WTC11 (cell line): ENCODE data around the gene TMEM154. TPM values are rescaled to one million over a fixed set of nuclear protein-coding genes. Genes with fewer than 3 reads are reported as not detected.

ENCODE experiments used
- ATAC-seq: fragments of 200-7000 bp; cut with Tn5 transposase; 2 replicates; pipeline ENCODE4 v1.10.0; 2021; ENCODE audit warnings: mild to moderate bottlenecking, moderate library complexity
- CTCF ChIA-PET: fragments of 300-600 bp; sonication (Branson Sonifier 250); formaldehyde crosslinking; loops from one replicate; lab custom pipeline; 2021; ENCODE audit warnings: antibody characterized with exemption; lab: Charles Lee
- POLR2A ChIA-PET: fragments of 350-600 bp; sonication (Branson Sonifier 250); formaldehyde crosslinking; loops from one replicate; lab custom pipeline; 2021; ENCODE audit warnings: antibody characterized with exemption; lab: Charles Lee
- DNase-seq: peaks from one replicate; pipeline ENCODE4 v3.0.0; 2021; ENCODE audit warnings: low spot score
- H3K27ac Mint-ChIP-seq: 2 replicates; pipeline ENCODE4 v1.8.0; 2021; ENCODE audit warnings: mixed read lengths
- H3K27me3 Mint-ChIP-seq: 2 replicates; pipeline ENCODE4 v1.8.0; 2021; ENCODE audit warnings: low read depth, mild to moderate bottlenecking, moderate library complexity, mixed read lengths
- H3K36me3 Mint-ChIP-seq: 2 replicates; pipeline ENCODE4 v1.8.0; 2021; ENCODE audit warnings: mixed read lengths
- H3K4me1 Mint-ChIP-seq: 2 replicates; pipeline ENCODE4 v1.8.0; 2022; ENCODE audit warnings: mixed read lengths
- H3K4me3 Mint-ChIP-seq: 2 replicates; pipeline ENCODE4 v1.8.0; 2021; ENCODE audit warnings: mild to moderate bottlenecking, moderate library complexity, mixed read lengths
- H3K9me3 Mint-ChIP-seq: 2 replicates; pipeline ENCODE4 v1.8.0; 2021; ENCODE audit warnings: mixed read lengths
- CREM ChIP-seq: sonication (generic); formaldehyde crosslinking; IDR thresholded peaks from 2 replicates; pipeline ENCODE4 v1.8.1; 2022; ENCODE audit warnings: mild to moderate bottlenecking, missing genetic modification reagents, moderate library complexity
- ESRRA ChIP-seq: sonication (generic); formaldehyde crosslinking; IDR thresholded peaks from 2 replicates; pipeline ENCODE4 v1.8.1; 2022; ENCODE audit warnings: mild to moderate bottlenecking, missing genetic modification reagents, borderline replicate concordance
- ETV6 ChIP-seq: sonication (generic); formaldehyde crosslinking; IDR thresholded peaks from 2 replicates; pipeline ENCODE4 v1.8.1; 2022; ENCODE audit warnings: mild to moderate bottlenecking, missing genetic modification reagents
- FOXP1 ChIP-seq: sonication (generic); formaldehyde crosslinking; IDR thresholded peaks from 2 replicates; pipeline ENCODE4 v1.8.0; 2022; ENCODE audit warnings: missing genetic modification reagents, mild to moderate bottlenecking, moderate library complexity, borderline replicate concordance
- FOXP4 ChIP-seq: sonication (generic); formaldehyde crosslinking; IDR thresholded peaks from 2 replicates; pipeline ENCODE4 v1.8.0; 2022; ENCODE audit warnings: mild to moderate bottlenecking, missing genetic modification reagents
- GABPB1 ChIP-seq: sonication (generic); formaldehyde crosslinking; IDR thresholded peaks from 2 replicates; pipeline ENCODE4 v1.8.1; 2023; ENCODE audit warnings: mild to moderate bottlenecking, missing genetic modification reagents
- GTF2I ChIP-seq: fragments of 250-450 bp; sonication (Bioruptor Pico); conservative IDR thresholded peaks from 2 replicates; pipeline ENCODE4 v1.4.0; 2021; ENCODE audit warnings: mild to moderate bottlenecking
- HMGXB4 ChIP-seq: sonication (generic); formaldehyde crosslinking; IDR thresholded peaks from 2 replicates; pipeline ENCODE4 v1.8.1; 2023; ENCODE audit warnings: mild to moderate bottlenecking, moderate library complexity, missing genetic modification reagents
- JUN ChIP-seq: sonication (generic); formaldehyde crosslinking; IDR thresholded peaks from 2 replicates; pipeline ENCODE4 v1.8.0; 2023; ENCODE audit warnings: mild to moderate bottlenecking, missing genetic modification reagents
- MAX ChIP-seq: sonication (generic); formaldehyde crosslinking; IDR thresholded peaks from 2 replicates; pipeline ENCODE4 v1.8.0; 2022; ENCODE audit warnings: mild to moderate bottlenecking, missing genetic modification reagents
- MXD4 ChIP-seq: fragments of 250-450 bp; sonication (Bioruptor Pico); IDR thresholded peaks from 2 replicates; pipeline ENCODE4 v1.8.0; 2021; ENCODE audit warnings: mild to moderate bottlenecking, moderate library complexity, borderline replicate concordance
- NR2C2 ChIP-seq: sonication (generic); formaldehyde crosslinking; IDR thresholded peaks from 2 replicates; pipeline ENCODE4 v1.8.0; 2022; ENCODE audit warnings: mild to moderate bottlenecking, missing genetic modification reagents
- ZBTB21 ChIP-seq: sonication (generic); formaldehyde crosslinking; IDR thresholded peaks from 2 replicates; pipeline ENCODE4 v1.8.1; 2023; ENCODE audit warnings: mild to moderate bottlenecking, missing genetic modification reagents, borderline replicate concordance
- ZNF138 ChIP-seq: sonication (generic); formaldehyde crosslinking; conservative IDR thresholded peaks from 2 replicates; pipeline ENCODE4 v1.8.1; 2022; ENCODE audit warnings: mild to moderate bottlenecking, moderate library complexity, missing genetic modification reagents
- ZNF232 ChIP-seq: sonication (generic); formaldehyde crosslinking; IDR thresholded peaks from 2 replicates; pipeline ENCODE4 v1.8.0; 2022; ENCODE audit warnings: mild to moderate bottlenecking, missing genetic modification reagents
- ZNF263 ChIP-seq: sonication (generic); formaldehyde crosslinking; IDR thresholded peaks from 2 replicates; pipeline ENCODE4 v1.8.1; 2022; ENCODE audit warnings: low read depth, mild to moderate bottlenecking, moderate library complexity, missing genetic modification reagents
- ZNF416 ChIP-seq: fragments of 250-450 bp; sonication (Bioruptor Pico); IDR thresholded peaks from 2 replicates; pipeline ENCODE4 v1.9.0; 2021; ENCODE audit warnings: mild to moderate bottlenecking, inconsistent platforms
- ZNF423 ChIP-seq: fragments of 250-450 bp; sonication (Bioruptor Pico); IDR thresholded peaks from 2 replicates; pipeline ENCODE4 v2.1.2; 2022; ENCODE audit warnings: mild to moderate bottlenecking, moderate library complexity
- ZNF425 ChIP-seq: fragments of 250-450 bp; sonication (Bioruptor Pico); conservative IDR thresholded peaks from 2 replicates; pipeline ENCODE4 v1.9.0; 2021; ENCODE audit warnings: mild to moderate bottlenecking
- ZNF512 ChIP-seq: sonication (generic); formaldehyde crosslinking; IDR thresholded peaks from 2 replicates; pipeline ENCODE4 v1.8.1; 2022; ENCODE audit warnings: missing genetic modification reagents, borderline replicate concordance
- ZSCAN18 ChIP-seq: fragments of 250-450 bp; sonication (Bioruptor Pico); IDR thresholded peaks from 2 replicates; pipeline ENCODE4 v2.1.2; 2022; ENCODE audit warnings: mild to moderate bottlenecking, moderate library complexity
- total RNA-seq: library from RNA; stranded (reverse); gene quantifications from 3 replicates; pipeline ENCODE4 v1.2.3, GENCODE V29; 2021

The TMEM154 gene
- total RNA-seq, 1 experiment from 2014 or later, result 2.1 TPM

- CTCF ChIA-PET, result no interaction called here
- no peak for DNase-seq
- H3K4me1 Mint-ChIP-seq, result peaks cover 8% of the 10 kb centered on the region
- no peaks in the 10 kb centered on the region for H3K36me3 Mint-ChIP-seq
- no peaks in the 10 kb centered on the region for H3K27me3 Mint-ChIP-seq
- no peak overlapping the region for H3K27ac Mint-ChIP-seq
- no peak overlapping the region for H3K4me3 Mint-ChIP-seq
- TF ChIP-seq GTF2I (no peak), JUN (no peak), ZSCAN18 (CRISPR knock-in tag) (no peak), FOXP4 (CRISPR knock-in tag) (no peak), ETV6 (CRISPR knock-in tag) (no peak), ZNF423 (CRISPR knock-in tag) (no peak)
- POLR2A ChIA-PET, result no interaction called here
- no peaks in the 10 kb centered on the region for H3K9me3 Mint-ChIP-seq
- ATAC-seq, result no peak
Observed at GRCh38 chr4:152616804-152617203, 63.0 kb downstream of the TMEM154 start.

- no peak for ATAC-seq
- POLR2A ChIA-PET, result no interaction called here
Observed at GRCh38 chr4:152613841-152614721, 65.7 kb downstream of the TMEM154 start.

GRCh38 chr4:152613351-152613750 is 66.4 kb downstream of the TMEM154 start:
- DNase-seq (no peak), ATAC-seq (0 out of 2 replicates have a peak, but pooled peaks have one; percentile 45)
- no peaks in the 10 kb centered on the region for H3K36me3 Mint-ChIP-seq
- CTCF ChIA-PET, result interaction anchor here (1.1 to 2.0 kb wide), 4 partner anchors 26 to 112 kb away, joined by 4 to 6 read pairs (median 4); no protein-coding TSS in a partner anchor
- H3K9me3 Mint-ChIP-seq, result no peaks in the 10 kb centered on the region
- H3K27ac Mint-ChIP-seq, result 0 out of 2 replicates have a peak overlapping the region, but pooled peaks have one; percentile 2
- peaks cover 29% of the 10 kb centered on the region for H3K4me1 Mint-ChIP-seq
- H3K4me3 Mint-ChIP-seq, result no peak overlapping the region
- no peaks in the 10 kb centered on the region for H3K27me3 Mint-ChIP-seq
- POLR2A ChIA-PET, result no interaction called here
- TF ChIP-seq NR2C2 (CRISPR knock-in tag), result no peak
- no peak for TF ChIP-seq ESRRA (CRISPR knock-in tag)
- no peak for TF ChIP-seq ZSCAN18 (CRISPR knock-in tag)
- no peak for TF ChIP-seq ZNF416 (CRISPR knock-in tag)
- no peak for TF ChIP-seq MXD4 (CRISPR knock-in tag)
- no peak for TF ChIP-seq ZNF512 (CRISPR knock-in tag)
- no peak for TF ChIP-seq HMGXB4 (CRISPR knock-in tag)

More at GRCh38 chr4:152613841-152614721, 65.7 kb downstream of the TMEM154 start:
- no peaks in the 10 kb centered on the region for H3K9me3 Mint-ChIP-seq
- TF ChIP-seq NR2C2 (CRISPR knock-in tag) (no peak), GABPB1 (CRISPR knock-in tag) (no peak), MAX (CRISPR knock-in tag) (no peak), ZNF263 (CRISPR knock-in tag) (no peak), ZBTB21 (no peak), ZNF138 (CRISPR knock-in tag) (no peak), ZNF425 (CRISPR knock-in tag) (no peak), ZNF232 (CRISPR knock-in tag) (no peak), CREM (no peak), FOXP1 (CRISPR knock-in tag) (no peak)
- no peak overlapping the region for H3K4me3 Mint-ChIP-seq
- 0 out of 2 replicates have a peak overlapping the region, but pooled peaks have one; percentile 2 for H3K27ac Mint-ChIP-seq
- H3K27me3 Mint-ChIP-seq, result no peaks in the 10 kb centered on the region
- DNase-seq, result no peak
- H3K4me1 Mint-ChIP-seq, result peaks cover 29% of the 10 kb centered on the region
- H3K36me3 Mint-ChIP-seq, result no peaks in the 10 kb centered on the region
- CTCF ChIA-PET, result interaction anchor here (1.2 to 2.0 kb wide), 2 partner anchors 92 to 113 kb away, joined by 4 to 6 read pairs; no protein-coding TSS in a partner anchor
